HG03432 (cell line): ENCODE results near the gene BTBD9.
"Not testable (repeated sequence)": the region's sequence is repeated elsewhere in the genome, so short reads cannot be mapped to it uniquely, and the experiment has no call there.

Source experiments
- ATAC-seq: cut with Tn5 transposase; IDR thresholded peaks from one replicate; pipeline ENCODE4 v1.9.1; 2021; ENCODE audit warnings: mild to moderate bottlenecking, moderate library complexity; ENCODE audit not compliant: unreplicated experiment

BTBD9 gene

DNA sequence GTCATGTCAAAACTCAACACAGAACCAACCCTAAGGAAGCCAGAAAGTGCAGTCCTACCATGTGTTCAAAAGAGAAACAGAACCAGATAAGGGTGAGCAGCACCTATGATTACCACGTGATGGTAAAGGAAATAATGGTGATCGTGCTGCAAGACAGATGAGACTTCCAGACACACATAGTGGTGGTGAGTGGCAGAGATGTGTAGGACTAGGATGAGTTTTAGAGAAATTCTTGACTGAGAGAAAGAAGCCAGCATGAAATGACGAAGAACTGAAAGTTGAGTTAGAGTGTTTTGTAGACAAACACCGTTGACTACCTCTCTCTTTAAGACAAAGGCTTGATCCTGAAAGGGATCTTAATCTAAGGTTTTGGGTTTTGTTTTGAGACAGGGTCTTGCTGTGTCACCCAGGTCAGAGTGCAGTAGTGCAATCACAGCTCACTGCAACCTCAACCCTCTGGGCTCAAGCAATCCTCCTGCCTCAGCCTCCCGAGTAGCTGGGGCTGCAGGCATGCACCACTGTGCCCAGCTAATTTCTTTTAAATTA, 10.6 kb upstream of the BTBD9 start:
- no peak for ATAC-seq

DNA sequence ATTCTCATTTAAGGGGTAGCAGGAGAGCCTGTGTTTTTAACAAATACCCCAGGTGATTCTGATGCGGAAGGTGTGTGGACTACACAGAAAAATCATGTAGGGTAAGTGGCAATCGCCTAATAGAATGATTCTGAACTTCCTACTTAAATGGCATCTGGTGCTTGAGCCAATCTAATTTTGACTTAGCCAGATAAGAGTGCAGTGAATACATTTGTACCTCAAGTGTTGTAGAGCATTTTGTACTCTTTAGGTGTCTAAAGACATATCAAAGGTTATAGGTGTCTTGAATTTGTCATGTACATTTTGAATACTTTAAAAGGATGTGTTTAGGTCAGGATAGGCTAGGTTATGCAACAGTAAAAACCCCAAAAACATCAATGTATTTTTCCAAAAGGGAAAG, 10.0 kb upstream of the BTBD9 start:
- ATAC-seq, result no peak

DNA sequence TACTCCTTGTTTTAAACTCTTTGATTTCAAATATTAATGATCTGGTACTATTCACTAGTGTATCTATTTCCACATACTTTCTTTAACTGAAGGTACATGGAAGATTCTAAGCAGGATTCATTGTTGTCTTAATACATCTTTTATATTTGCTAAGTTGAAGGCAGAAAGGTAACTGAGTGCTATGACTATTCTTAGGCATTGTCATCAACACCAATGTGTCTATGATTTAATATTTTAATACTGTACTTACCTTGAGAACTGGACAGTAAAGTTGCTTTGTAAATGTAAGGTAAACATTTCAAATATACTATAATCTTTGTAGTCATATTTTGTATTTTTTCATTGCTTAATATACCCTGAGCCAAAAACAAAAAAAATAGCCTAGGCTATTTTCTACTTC, 8.9 kb upstream of the BTBD9 start:
- ATAC-seq, result no peak

DNA sequence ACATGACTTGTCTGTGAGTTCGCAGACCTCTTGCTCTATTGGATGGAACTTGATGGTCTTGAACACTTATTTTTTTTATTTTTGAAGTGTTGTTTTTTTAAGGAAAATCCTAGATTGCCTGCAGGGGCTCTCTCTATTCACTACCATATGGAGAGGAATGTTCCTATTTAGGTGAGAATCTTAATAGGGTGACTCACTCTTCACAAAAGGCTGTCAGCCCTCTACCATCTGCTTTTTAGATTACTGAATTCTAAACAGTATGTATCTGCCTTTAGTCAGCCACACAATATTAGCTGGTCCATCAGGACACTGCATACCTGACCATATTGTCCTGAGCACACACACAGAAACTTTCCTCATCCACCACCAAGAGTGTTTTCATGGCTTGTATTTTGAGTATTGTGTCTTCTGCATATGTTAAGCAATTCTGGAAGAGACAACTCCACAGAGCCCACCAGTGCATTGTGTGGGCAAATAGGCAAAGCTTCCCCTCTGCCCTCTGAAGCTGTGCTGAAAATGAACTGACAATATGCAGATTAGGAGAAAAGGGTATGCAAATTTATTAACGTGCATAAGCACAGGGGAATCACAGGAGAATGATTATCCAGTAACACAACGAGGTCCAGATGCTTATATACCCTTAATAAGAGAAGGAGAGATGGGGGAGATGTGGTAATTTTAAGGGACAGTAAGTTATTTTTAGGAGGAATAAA, 6.6 kb upstream of the BTBD9 start:
- no peak for ATAC-seq

DNA sequence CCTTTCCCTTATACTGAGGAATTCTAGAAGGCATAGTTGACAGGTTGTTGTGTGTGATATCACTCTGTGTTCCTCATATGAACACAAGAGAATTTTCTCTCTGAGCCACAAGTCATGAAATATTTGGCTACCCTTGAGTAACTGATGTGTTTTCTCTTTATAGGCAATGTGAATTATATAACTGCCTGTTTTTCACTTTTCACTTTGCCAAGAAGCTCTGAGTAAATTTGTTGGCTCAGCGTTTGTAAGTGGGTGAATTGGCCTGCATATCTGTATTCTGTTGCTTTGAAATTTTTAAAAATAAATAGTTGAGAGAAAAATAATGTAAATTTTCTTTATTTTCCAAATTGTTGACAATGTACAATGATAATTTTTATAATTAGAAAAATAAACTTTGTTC, 5.2 kb upstream of the BTBD9 start:
- ATAC-seq, result no peak

DNA sequence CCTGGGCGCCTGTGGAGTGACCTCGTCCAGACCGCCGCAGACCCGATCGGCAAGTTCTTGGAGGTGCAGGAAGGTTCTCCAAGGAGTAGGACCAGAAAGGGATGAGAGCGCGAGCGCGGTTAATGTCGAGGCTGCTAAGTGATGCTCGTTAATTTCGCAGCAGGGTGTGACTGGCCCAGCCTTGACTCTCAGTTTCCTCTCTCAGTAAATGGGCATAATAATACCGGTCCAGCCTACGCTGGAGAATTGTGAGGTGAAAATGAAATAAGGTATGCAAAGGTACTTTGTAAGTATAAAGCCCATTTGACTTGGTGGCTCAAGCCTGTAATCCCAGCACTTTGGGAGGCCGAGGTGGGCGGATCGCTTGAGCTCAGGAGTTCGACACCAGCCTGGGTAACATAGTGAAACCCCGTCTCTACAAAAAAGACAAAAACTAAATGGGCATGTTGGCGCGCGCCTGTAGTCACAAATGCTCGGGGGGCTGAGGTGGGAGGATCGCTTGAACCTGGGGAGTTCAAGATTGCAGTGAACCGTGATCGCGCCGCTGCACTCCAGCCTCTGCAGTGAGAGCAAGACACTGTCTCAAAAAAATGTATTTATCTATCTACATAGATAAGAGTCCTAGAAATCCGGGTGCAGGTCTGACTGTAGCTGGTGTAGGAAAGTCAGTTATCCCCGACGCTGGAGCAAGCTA, 634 bp upstream of the BTBD9 start:
- no peak for ATAC-seq

DNA sequence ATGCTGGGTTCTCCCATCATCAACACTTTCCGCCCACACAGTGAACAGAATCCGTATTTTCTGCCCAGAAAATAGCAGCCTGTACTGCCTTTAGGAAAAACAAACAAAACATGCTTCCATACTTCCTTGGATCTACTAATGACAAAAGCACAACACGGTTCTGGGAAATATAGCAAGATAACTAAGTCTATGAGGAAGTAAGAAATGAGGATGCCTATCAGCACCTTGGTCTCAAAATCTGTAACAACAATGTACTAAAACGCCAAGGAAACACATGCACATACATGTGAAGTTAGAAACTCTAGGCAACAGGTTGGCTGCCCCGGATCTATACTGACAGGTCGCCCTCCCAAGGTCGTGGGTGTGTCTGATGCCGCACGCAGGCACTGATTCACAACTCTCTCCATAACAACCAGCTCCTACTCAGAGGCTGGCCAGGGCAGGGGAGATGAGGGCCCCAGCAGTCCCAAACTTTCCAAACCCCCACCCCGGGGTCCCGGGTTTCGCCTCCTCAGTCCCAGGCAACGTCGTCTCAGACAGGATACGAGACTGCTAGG, 710 bp downstream of the BTBD9 start:
- ATAC-seq, result peak; percentile 31

DNA sequence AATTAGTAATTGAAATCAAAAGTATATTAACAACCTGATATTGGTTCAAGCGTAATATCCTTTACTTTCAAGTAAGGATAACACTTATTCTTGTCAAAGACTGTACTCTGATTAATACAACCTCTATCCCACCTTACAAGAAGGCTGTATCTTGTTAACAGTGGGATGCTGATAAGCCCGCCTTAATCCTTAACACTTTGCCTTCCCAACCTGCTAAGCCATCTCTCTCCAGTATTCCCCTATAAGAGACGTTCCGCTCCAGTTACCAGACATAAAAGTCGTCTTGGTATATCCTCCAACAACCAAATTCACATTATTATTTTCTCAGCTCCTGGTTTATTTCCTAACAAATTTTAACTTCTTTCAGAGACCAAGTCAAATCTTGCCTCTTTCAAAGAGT, 2.0 kb downstream of the BTBD9 start:
- no peak for ATAC-seq

DNA sequence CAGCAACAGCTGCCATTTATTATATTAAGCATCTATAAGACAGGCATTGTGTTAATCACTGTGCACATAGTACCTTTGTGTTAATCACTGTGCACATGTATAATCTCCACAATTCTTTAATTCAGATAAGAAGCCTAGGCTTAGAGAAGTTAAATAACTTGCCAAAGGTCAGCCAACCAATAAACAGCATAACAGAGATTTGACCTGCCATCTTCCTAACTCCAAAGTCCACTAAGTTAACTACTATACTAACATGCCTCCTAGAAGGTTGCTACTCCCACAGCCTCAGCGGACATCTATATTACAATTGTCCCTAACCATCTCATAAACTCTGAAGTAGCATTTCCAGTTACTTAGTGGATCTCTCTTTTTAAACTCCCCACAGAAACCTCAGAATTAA, 3.7 kb downstream of the BTBD9 start:
- ATAC-seq, result no peak

DNA sequence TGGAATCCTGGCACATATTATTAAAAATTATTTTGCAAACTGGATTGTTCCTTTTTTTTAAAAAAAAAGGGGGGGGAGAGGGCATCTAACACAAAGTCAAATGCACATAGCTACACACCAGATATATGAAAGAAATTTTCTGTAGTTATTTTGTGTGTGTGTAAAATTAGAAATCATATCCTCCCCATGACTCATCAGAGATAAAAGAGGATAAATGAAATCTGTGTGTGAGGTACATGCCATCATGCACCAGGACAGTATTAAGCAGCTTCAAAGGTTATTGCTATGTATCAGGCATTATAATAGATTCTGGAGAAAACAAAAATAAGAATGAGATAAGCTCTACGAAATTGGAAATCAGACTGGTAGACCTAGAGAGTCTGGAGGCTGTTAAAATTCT, 5.2 kb downstream of the BTBD9 start:
- no peak for ATAC-seq

DNA sequence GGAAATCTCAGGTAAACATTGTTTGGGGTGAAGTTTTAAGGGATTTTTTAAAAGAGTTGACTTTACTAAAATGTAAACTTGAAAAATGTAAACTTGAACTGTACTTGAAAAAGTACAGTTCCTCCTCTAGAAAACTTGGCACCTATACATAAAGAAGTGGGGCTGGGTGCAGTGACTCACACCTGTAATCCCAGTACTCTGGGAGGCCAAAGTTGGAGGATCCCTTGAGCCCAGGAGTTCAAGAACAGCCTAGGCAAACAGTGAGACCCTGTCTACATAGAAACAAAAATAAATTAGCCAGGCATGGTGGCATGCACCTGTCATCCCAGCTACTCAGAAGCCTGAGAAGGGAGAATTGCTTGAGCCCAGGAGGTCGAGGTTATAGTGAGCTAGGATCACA, 7.2 kb downstream of the BTBD9 start:
- ATAC-seq, result no peak

DNA sequence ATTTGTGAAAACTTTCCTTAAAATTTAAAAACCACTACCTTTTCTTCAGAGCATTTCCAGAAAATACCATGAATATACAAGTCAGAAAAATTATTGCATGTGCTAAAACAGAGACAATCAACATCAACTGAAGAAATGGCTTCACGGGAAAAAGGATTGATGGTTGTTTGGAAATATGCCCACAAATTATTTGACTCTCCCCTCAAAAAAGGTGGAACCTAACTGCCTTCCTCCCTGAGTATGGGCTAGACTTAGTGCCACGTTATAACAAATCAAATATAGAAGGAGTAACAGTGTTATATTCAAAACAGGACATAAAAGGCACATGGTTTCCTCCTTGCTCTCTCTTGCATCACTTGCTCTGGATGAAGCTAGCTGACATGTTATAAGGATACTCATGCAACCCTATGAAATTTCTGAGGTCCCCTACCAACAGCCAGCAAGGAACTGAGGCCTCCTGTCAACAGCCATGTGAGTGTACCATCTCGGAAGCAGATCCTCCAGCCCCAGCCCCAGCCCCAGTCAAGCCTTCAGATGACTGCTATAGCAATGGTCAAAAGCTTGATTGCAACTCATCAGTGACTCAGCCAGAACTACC, 8.4 kb downstream of the BTBD9 start:
- no peak for ATAC-seq

DNA sequence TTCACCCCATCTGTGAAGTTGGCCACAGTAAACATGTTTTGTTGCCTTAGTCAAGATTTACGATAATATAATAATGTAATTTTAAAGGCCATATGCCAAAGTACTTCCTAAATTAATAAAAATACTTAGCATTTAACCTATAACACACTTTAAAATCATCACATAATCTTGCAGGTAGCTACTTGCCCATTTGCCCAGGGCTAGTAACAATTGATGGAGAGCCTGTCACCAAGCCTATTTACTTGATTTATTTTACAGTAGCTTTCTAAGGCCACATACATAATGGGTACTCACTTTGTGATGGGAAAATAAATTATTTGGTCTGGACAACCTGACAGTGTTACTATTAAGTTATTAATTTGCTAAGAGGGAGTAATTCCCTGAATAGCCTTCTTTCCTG, 14.5 kb downstream of the BTBD9 start:
- no peak for ATAC-seq

DNA sequence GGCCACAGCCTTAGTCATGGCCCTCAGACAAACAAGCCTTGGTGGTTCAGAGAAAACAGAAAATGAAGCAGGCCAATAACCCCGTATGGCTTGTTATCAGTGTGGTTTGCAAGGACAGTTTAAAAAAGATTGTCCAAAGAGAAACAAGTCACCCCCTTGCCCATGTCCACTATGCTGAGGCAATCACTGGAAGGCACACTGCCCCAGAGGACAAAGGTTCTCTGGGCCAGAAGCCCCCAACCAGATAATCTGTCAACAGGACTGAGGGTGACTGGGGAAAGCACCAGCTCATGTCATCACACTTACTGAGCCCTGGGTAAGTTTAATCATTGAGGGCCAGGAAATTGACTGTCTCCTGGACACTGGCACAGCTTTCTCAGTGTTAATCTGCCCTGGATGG, 20.4 kb downstream of the BTBD9 start:
- not testable (repeated sequence) for ATAC-seq

DNA sequence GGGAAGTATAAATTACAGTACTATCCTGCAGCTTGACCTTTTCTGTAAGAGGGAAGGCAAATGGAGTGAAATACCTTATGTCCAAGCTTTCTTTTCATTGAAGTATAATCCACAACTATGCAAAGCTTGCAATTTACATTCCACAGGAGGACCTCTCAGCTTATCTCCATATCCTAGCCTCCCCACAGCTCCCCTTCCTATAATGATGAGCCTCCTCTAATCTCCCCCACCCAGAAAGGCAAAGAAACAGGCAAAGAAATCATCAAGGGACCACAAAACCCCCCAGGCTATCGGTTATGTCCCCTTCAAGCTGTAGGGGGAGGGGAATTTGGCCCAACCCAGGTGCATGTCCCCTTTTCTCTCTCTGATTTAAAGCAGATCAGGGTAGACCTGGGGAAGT, 21.4 kb downstream of the BTBD9 start:
- ATAC-seq, result not testable (repeated sequence)

DNA sequence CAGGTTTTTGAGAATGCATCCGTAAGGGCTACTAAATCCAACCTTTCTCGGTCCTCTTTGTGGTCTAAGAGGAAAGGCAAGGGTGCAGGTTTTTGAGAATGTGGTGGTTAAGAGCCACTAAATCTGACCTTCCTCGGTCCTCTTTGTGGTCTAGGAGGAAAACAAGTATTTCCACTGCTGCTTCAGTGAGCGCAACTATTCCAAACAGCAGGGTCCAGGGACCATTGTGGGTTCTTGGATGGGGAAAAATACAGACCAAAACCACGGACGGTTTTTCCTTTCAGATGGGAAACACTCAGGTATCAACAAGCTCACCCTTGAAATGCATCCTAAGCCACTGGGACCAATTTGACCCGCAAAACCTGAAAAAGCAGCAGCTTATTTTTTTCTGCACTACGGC, 21.9 kb downstream of the BTBD9 start:
- ATAC-seq, result no peak

DNA sequence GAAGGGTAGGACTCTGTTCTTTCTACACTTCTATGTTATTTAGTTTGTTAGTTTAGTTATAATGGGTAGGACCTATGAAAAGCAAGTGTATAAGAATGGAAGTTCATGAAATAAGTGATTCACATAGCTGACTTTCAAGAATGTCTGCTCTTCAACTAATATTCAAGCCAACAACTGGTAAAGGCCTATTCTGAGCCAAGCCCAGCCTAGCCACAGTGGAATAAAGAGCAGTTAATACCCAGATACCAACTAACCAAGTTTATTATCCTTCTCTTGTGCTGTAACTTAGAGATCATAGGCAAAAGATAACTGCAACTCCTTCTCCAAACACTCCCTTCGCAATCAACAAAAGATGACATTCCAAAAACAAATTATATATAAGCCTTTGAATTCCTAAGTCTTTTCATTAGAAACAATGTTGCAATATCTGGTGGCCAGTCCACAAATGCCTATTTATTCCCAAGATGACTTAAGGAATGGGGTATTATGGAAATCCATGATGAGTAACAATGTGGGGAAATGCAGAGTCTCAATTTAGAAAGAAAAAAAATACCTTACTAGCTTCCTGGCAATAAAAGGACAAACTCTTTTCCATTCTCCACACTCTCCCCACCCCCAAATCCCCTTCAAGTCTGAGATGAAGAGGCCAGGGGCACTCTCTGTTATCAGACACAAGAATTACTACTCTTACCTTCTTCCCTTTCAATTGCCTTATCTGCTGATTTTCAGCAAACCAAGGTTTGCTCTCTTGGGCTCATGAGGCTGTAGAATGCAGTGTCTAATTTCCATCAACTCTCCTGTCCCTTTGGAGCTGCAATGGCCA, 27.4 kb downstream of the BTBD9 start:
- ATAC-seq, result no peak

DNA sequence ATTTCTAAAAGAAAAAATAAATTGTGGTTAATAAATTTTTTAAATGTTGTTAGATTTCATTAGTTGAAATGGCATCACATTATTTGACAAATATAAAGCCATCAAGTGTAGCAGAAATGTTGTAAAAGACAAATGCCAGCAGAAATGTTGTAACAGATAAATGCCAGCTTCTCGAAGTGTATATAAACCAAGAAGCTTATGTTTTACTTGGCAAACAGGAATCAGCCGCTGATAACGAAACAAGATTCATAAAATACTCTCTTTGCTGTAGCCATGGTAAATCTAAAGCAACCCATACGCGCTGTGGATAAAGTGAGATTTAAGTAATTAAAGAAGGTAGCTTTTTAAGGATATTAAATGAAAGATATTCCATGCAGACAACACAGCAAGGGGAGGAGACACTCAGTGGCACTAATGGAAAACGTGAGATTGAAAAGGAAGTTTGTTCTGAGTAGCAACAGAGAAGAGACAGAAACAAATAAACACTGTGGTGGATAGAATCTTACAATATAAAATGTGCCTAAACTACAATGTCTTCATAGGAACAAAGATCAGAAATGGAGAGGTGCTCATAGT, 29.6 kb downstream of the BTBD9 start:
- no peak for ATAC-seq

DNA sequence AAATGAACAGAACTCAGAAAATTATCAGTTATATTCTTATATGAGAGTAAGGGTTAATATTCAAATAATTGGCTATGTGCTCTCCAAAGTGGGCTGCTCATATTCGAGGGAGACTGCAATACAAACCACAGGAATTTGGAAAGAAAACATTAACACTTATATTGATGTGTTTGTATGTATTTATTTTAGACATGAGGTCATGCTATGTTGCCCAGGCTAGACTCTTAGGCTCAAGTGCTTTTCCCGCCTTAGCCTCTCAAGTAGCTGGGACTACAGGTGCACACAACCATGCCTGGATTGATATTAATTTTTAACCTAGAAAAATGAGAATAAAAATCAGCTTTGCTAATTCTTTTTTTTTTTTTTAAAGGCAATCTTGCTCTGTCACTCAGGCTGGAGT, 35.0 kb downstream of the BTBD9 start:
- ATAC-seq, result no peak

DNA sequence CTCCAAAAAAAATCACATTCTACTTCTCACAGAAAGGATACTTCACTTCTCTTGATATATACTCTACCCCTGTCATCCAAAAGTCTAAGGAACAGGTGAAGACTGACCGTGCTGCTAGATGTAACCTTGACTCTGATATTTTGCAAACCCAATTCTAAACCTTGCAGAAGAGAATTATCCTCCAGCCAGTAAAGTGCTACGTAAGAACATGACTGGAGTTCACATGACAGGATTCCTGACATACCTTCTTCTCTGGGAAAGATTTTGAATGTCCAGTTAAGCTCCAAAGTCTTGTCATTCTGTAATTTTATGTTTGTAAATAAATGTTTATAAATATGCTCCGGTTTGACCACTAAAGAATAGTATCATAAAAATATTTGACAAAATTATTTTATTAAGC, 35.8 kb downstream of the BTBD9 start:
- ATAC-seq, result no peak

DNA sequence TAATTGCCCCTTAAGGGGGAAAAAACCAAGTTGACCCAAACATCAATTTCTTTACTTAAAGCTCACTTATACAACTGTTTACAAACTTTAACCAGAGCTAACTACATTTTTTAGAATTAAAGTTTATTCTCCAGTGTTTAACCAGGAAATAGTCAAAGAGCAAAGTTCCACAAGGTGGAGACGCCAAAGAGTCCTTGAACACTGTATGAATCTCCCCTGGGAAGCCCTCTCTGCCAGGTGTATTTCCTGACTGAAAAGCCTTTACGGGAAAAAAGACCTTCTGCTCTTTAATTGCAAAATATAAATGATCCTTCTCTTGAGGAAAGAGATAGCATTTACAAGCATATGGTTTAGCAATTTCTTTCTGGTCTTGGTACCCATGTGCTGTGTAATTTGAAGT, 36.2 kb downstream of the BTBD9 start:
- no peak for ATAC-seq
